SK-N-SH treated with all-trans-retinoic acid at 6 μM for 48 hours (cell line): ENCODE data around the gene USP17L24.
"Not testable (repeated sequence)": the region's sequence is repeated elsewhere in the genome, so short reads cannot be mapped to it uniquely, and the experiment has no call there.

Experiments used
- ARNTL ChIP-seq: fragments of 450-650 bp; formaldehyde crosslinking; IDR thresholded peaks from 2 replicates; pipeline ENCODE4 v1.5.0; 2020; ENCODE audit warnings: low read depth, mild to moderate bottlenecking, moderate library complexity, borderline replicate concordance
- BACH2 ChIP-seq: fragments of 250-450 bp; sonication (Bioruptor Pico); IDR thresholded peaks from 2 replicates; pipeline ENCODE4 v1.9.0; 2021; ENCODE audit warnings: mild to moderate bottlenecking, borderline replicate concordance
- CREB5 ChIP-seq: fragments of 250-450 bp; sonication (Bioruptor Pico); IDR thresholded peaks from 2 replicates; pipeline ENCODE4 v1.5.1; 2020; ENCODE audit warnings: low read depth, mild to moderate bottlenecking, moderate library complexity
- CSDC2 ChIP-seq: fragments of 250-450 bp; sonication (Bioruptor Pico); IDR thresholded peaks from 2 replicates; pipeline ENCODE4 v1.5.0; 2020; ENCODE audit warnings: mild to moderate bottlenecking, moderate library complexity
- PATZ1 ChIP-seq: fragments of 250-450 bp; sonication (Bioruptor Pico); IDR thresholded peaks from 2 replicates; pipeline ENCODE4 v1.8.0; 2020; ENCODE audit warnings: mild to moderate bottlenecking, moderate library complexity, borderline replicate concordance
- PPARA ChIP-seq: fragments of 250-450 bp; sonication (Bioruptor Pico); IDR thresholded peaks from 2 replicates; pipeline ENCODE4 v1.5.0; 2020; ENCODE audit warnings: mild to moderate bottlenecking, borderline replicate concordance
- RARB ChIP-seq: fragments of 250-450 bp; sonication (Bioruptor Pico); IDR thresholded peaks from 2 replicates; pipeline ENCODE4 v1.8.0; 2021; ENCODE audit warnings: mild to moderate bottlenecking, moderate library complexity
- ZC3H10 ChIP-seq: fragments of 250-450 bp; sonication (Bioruptor Pico); IDR thresholded peaks from 2 replicates; pipeline ENCODE4 v1.5.1; 2021; ENCODE audit warnings: mild to moderate bottlenecking, moderate library complexity
- ZFP3 ChIP-seq: fragments of 250-450 bp; sonication (Bioruptor Pico); IDR thresholded peaks from 2 replicates; pipeline ENCODE4 v1.5.0; 2020; ENCODE audit warnings: mild to moderate bottlenecking, moderate library complexity
- ZNF8 ChIP-seq: fragments of 450-650 bp; formaldehyde crosslinking; IDR thresholded peaks from 2 replicates; pipeline ENCODE4 v1.5.0; 2020; ENCODE audit warnings: mild to moderate bottlenecking, moderate library complexity

- not testable (repeated sequence) for TF ChIP-seq ZC3H10 (CRISPR knock-in tag); RARB (CRISPR knock-in tag); CREB5 (CRISPR knock-in tag); PATZ1 (CRISPR knock-in tag); BACH2 (CRISPR knock-in tag); CSDC2; ZFP3 (CRISPR knock-in tag); PPARA; ZNF8; ARNTL
These were observed 774 bp upstream of the USP17L24 start for GRCh38 chr4:9324191-9324590.
